ENCODE data around the gene LRRC75A.
A peak's percentile ranks its signal among the peaks of the same experiment; 100 is the strongest.

The LRRC75A gene

DNA sequence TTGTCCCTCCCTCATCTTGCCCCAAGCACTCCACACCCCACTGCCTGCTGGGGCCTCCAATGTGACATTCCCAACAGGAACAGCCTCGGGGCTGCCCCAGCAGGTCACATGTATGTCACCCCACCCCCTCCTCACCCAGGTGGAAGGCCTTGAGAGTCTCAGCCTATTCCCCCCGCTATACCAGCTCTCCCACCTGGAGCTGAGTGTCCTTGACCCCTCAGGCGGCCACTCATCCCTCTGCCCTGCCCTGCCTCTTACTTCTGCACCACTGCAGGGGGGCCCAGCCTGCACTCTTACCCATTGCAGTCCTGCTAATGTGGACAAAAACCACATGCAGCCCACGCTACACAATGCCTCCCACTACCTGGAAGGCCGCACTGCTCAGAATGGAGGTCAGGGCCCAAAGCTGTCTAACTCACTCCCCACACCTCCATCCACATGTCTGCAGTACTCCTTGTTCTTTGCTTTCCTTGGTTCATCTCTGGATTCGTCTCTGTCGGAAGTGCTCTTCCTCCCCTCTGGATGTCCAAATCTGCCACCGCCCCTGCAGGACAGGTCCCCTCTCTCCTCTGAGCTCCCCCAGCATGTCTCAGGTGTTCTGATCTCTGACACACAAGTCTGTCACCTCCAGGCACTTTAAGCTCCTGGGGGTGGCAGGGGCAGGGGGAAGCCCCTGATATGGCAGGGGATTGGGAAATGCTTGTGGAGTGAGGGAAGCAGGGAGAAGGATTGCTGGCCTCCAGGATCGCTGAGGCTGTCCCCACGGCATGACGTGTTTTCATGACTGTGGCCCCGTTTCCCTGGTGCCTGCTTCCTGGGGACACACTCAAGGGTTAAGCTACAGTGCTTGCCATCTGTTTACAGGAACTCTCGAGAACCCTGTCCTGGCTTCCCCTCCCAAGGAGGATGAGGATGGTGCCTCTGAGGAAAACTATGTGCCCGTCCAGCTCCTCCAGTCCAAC, 55.8 kb downstream of the LRRC75A start:
- TF ChIP-seq, protein P1, sequence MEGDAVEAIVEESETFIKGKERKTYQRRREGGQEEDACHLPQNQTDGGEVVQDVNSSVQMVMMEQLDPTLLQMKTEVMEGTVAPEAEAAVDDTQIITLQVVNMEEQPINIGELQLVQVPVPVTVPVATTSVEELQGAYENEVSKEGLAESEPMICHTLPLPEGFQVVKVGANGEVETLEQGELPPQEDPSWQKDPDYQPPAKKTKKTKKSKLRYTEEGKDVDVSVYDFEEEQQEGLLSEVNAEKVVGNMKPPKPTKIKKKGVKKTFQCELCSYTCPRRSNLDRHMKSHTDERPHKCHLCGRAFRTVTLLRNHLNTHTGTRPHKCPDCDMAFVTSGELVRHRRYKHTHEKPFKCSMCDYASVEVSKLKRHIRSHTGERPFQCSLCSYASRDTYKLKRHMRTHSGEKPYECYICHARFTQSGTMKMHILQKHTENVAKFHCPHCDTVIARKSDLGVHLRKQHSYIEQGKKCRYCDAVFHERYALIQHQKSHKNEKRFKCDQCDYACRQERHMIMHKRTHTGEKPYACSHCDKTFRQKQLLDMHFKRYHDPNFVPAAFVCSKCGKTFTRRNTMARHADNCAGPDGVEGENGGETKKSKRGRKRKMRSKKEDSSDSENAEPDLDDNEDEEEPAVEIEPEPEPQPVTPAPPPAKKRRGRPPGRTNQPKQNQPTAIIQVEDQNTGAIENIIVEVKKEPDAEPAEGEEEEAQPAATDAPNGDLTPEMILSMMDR (IDR thresholded peaks at IDR 0.05; ENCODE audit: extremely low read depth, missing control alignments): no peak
- no peak for DNase-seq (ENCODE audit: low spot score)

DNA sequence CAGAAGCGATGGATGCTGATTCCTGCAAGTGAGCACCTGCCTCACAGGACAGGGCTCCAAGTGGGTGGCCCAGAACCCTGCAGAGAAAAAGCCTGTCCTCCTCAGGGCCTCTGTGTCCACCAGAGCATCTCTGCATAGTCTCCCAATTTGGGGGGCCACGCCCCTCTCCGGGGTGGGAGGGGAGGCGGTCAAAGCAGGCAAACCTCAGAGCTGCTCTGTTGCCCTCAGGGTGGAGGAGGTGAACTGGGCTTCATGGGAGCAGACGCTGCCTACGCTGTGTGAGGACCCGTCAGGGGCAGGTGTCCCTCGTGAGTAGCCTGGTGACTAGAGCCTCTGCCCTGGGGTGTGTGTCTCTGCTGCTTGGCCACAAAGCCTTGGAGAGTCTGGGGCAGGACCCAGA, 57.3 kb downstream of the LRRC75A start:
- TF ChIP-seq, protein P1 (IDR thresholded peaks at IDR 0.05; ENCODE audit: extremely low read depth, missing control alignments): no peak
- no peak for DNase-seq (ENCODE audit: low spot score)

DNA sequence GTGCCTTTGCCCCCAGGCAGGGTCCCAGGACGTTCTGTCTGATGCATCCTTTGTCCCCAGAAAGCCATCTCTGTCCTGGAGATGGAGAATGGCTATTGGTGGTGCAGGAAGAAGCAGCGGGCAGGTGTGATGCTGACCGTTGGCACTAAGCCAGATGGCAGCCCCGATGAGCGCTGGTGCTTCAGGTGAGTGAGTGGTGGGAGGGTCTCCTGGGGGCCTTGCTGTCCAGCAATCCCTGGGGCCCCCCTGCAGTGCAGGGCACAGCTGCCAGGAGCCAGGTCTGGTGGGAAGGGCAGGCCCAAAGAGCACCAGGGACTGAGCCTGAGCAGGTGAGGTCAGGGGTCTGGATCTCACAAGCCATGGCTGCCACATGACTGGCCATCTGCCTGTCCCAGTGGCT, 58.5 kb downstream of the LRRC75A start:
- TF ChIP-seq, protein P1 (IDR thresholded peaks at IDR 0.05; ENCODE audit: extremely low read depth, missing control alignments): no peak

DNA sequence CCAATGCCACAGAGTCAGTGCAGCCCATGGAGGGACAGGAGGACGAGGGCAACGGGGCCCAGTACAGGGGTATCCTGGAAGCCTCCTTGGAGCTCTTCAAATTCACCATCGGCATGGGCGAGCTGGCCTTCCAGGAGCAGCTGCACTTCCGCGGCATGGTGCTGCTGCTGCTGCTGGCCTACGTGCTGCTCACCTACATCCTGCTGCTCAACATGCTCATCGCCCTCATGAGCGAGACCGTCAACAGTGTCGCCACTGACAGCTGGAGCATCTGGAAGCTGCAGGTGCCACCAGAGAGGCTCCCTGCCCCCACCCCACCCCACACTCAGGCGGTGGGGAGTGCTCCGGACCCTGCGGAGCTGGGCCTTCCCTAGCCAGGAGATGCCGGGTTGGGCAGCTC, 60.0 kb downstream of the LRRC75A start:
- DNase-seq (ENCODE audit: low spot score): no peak

More for the DNA sequence above, 58.5 kb downstream of the LRRC75A start:
- DNase-seq (ENCODE audit: low spot score): no peak

DNA sequence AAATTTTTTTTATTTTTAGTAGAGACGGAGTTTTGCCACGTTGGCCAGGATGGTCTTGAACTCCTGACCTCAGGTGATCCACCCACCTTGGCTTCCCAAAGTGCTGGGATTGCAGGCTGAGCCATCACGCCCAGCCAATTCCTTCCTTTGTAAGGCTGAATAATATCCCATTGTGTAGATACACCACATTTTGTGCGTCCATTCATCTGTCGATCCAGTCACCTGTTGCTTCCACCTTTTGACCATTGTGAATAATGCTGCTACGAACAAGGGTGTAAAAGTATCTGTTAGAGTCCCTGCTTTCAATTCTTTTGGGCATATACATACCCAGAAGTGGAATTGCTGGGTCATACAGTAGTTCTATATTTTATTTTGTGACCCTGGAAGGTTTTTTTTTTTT, 61.3 kb downstream of the LRRC75A start:
- no peak for DNase-seq (ENCODE audit: low spot score)
- TF ChIP-seq, protein P1 (IDR thresholded peaks at IDR 0.05; ENCODE audit: extremely low read depth, missing control alignments): no peak

More for the DNA sequence above, 60.0 kb downstream of the LRRC75A start:
- TF ChIP-seq, protein P1 (IDR thresholded peaks at IDR 0.05; ENCODE audit: extremely low read depth, missing control alignments): no peak

DNA sequence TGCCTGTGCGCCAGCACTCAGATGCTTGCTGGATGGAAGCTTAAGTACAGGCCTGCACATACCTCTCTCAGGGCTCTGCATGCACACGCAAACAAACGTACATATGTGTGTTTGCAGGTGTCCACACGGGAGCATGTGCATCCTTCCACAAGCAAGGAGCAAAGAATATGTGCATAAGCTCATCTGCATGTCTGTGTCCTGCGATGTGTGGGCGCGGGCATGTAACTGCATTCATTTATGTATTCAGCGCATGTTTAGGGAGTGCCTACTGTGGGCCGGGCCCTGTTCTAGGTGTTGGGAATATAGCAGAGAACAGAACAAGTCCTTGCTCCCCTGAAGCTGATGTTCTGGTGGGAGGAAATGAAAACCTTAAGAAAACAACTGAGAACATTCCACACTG, 62.9 kb downstream of the LRRC75A start:
- TF ChIP-seq, protein P1 (IDR thresholded peaks at IDR 0.05; ENCODE audit: extremely low read depth, missing control alignments): no peak
- DNase-seq (ENCODE audit: low spot score): no peak

DNA sequence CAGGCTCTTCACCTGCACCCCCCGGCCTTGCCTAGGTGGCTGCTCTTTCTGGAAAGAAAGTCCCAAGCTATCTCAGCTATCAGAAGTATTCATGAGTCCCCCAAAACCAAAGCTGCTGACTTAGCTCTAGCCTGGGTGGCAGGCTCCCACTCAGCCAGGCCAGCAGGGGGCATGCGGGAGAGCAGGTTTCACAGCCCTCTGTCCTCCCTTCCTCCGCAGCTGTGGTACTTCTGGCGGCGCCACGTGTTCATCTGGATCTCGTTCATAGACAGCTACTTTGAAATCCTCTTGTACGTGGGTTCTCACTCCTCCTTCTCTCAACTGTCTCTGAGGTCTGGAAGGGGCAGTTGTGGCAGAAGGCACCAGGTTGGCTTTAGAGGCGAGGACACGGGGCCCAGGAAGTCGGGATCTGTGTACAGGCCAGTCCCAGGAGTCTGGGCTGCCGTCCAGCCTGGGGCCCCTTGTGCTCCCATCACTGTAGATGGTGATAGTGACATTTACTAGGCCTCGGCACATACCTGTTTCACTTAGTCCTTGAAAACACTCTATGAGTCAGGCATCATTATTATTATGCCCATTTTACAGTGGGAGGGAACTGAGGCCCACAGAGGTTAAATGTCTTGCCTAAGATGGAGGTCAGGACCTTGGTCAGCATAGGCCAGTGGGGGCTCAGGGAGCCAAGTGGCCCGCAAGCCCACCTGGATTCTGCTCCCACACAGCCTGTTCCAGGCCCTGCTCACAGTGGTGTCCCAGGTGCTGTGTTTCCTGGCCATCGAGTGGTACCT, 63.7 kb downstream of the LRRC75A start:
- TF ChIP-seq, protein P1 (IDR thresholded peaks at IDR 0.05; ENCODE audit: extremely low read depth, missing control alignments): peak; percentile 76
- no peak for DNase-seq (ENCODE audit: low spot score)

Measured in GM20000 (cell line).